Suprapubic skin (tissue), 4 donors: Measurements from ENCODE around the gene TNFSF11.

ENCODE experiments used
- CTCF ChIP-seq, 2 donors: fragments of 200-600 bp in 1 of 2; fragments of 450-650 bp in 1 of 2; sonication (generic) in 1 of 2; IDR thresholded peaks; one replicate each; pipeline ENCODE4 v1.5.1; 2016 to 2019; ENCODE audit warnings: antibody characterized with exemption in 2 of 2, mild to moderate bottlenecking in 1 of 2, moderate library complexity in 1 of 2
- EP300 ChIP-seq: sonication (generic); formaldehyde crosslinking; IDR thresholded peaks from one replicate; pipeline ENCODE4 v1.6.1; 2017; ENCODE audit warnings: antibody characterized with exemption
- POLR2A ChIP-seq, 2 donors: fragments of 450-650 bp; IDR thresholded peaks; one replicate each; pipeline ENCODE4 v1.6.1; 2017; ENCODE audit warnings: antibody characterized with exemption in 2 of 2, mild to moderate bottlenecking in 2 of 2, moderate library complexity in 2 of 2
- POLR2AphosphoS5 ChIP-seq, 3 donors: sonication (generic); formaldehyde crosslinking; IDR thresholded peaks; one replicate each; pipeline ENCODE4 v1.6.1; 2017; ENCODE audit warnings: antibody characterized with exemption in 3 of 3

- TF ChIP-seq POLR2A (IDR thresholded peaks at IDR 0.05) (no peak), CTCF (IDR thresholded peaks at IDR 0.05) (no peak), POLR2AphosphoS5 (IDR thresholded peaks at IDR 0.05) (no peak), EP300 (no peak)
These were observed 40.6 kb downstream of the TNFSF11 start for GRCh38 chr13:42614436-42615035.
